GM21447 (cell line): Measurements from ENCODE around the gene LRRN3.

Experiments used
- ATAC-seq: cut with Tn5 transposase; IDR thresholded peaks from one replicate; pipeline ENCODE4 v1.9.1; 2021; ENCODE audit not compliant: unreplicated experiment

LRRN3 gene

DNA sequence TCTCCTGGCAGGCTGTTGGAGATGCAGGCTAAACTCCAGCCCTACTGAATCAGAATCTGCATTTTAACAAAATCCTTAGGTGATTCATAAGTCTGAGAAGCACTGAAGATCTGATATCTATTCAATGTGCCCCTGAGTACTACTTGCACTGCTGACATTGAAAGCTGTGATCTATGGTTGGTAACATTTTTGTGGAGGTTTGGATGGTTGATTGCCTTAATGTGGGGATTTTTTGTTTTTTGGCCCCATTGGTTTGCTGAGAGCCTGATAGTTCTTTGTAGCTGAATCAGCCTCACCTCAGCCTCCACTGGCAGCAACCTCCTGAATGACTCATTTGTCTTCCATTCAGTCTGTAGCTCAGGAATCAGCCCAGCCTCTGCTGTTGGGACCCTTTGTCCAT, 14.7 kb upstream of the LRRN3 start:
- no peak for ATAC-seq

DNA sequence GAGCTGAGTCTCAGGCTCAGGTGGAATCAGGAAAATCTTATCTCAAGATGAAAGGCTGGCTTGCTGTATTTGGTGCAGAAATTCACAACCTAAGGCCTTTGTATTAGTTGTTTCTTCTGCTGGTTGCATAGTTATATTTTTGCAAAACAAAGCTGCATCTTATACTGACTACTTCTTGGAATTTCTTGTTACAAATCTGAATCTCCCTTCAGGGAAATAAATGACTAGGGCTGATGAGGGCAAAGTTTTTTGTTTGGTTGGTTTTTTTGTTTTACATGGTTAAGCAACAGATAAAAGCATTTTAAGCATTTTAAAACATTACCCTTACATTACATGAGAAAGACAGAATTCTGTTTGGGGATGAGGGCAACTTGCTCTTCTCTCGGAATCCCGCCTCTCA, 13.9 kb upstream of the LRRN3 start:
- no peak for ATAC-seq

DNA sequence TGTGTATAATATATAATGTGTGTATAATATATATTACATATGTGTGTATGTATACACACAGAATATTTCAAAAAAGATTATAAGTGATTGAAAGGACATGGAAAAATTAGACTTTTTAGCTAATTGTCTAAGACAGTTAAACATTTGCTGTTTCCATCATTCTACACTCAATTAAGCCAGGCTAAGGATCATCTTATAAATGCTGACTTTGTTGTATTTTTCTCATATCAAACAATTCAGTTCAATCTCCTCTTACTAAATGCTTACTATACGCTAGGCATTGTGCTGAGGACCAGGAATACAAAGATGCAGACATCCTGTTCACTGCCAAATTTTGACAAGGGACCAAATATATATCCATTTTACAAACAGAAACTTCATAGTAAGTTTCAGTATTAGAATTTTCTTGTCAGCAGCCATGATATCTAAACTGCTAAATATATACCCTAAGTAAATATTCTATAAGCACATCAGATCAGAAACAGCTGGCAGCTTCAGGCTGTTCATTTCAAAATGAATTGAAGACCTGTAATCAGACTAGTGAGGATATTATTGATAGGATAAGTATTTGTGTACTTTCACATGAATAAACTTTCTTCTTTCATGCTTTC, 10.3 kb upstream of the LRRN3 start:
- ATAC-seq, result no peak

- ATAC-seq, result no peak
Observed at GRCh38 chr7:111081546-111082267, 9.2 kb upstream of the LRRN3 start.

GRCh38 chr7:111082351-111082750, 8.6 kb upstream of the LRRN3 start:
- no peak for ATAC-seq

GRCh38 chr7:111083413-111083812, 7.5 kb upstream of the LRRN3 start:
- peak; percentile 98 for ATAC-seq

- ATAC-seq, result no peak
Observed at GRCh38 chr7:111085356-111085755, 5.6 kb upstream of the LRRN3 start.

DNA sequence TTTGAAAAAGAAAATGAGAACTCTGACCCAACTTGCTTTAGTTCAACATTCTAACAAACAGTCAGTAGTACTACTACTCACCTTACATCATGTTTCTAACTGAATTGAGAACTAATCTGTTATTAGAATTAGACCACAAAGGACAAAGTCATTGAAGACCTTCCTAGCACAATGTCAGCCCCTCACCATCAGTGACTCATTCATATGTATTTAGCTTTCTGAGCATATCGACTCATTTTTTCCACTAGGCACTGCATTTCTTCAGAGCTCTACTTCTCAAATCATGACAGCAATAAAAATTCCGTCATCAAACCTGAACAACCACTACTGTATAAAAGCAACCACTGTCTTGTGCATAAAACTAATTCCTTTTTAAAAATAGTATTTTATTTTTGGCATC, 4.4 kb upstream of the LRRN3 start:
- ATAC-seq, result no peak

DNA sequence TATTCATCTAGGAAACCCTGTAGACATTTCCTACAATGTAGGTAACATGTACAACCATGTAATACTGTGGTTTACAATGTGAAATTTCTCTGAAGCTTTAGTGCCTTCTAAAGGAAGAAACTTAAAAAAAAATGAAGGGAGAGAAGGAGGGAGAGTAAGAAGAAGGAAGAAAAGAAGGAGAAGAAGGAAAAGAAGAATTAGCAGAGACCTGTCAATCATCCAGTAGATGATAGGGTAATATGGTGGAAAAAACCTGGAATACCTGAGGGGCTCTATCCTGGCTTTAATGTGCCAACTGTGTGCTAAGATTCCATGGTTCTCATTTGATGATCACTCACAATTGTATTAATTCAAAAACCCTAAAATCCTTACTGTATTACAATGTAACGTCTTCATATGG, 2.6 kb upstream of the LRRN3 start:
- no peak for ATAC-seq

GRCh38 chr7:111089822-111090426, 1.0 kb upstream of the LRRN3 start:
- ATAC-seq, result no peak

GRCh38 chr7:111091593-111092358, 849 bp downstream of the LRRN3 start:
- no peak for ATAC-seq

- ATAC-seq, result no peak
Observed at GRCh38 chr7:111092406-111093236, 1.7 kb downstream of the LRRN3 start.

- ATAC-seq, result no peak
Observed at GRCh38 chr7:111093496-111093895, 2.6 kb downstream of the LRRN3 start.

GRCh38 chr7:111094419-111094818, 3.5 kb downstream of the LRRN3 start:
- no peak for ATAC-seq

DNA sequence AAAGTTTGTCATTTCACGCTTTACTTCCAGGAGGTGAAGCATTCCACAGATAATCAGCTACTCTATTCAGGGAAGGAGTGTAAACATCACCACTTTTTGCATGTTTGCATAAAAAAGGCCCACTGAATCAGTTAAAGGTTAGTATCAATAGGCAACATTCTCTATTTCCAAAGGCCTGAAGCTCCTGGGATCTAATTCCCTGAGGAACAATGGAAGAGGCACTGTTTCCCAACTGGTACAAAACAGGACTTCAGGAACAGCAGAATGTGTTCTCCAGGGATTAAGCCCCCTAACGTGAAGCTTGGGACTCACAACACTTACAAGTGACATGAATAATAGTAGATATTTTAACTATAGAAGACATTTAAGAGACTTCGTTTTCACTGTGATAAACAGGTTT, 6.1 kb downstream of the LRRN3 start:
- ATAC-seq, result no peak

GRCh38 chr7:111098011-111098925, 7.3 kb downstream of the LRRN3 start:
- ATAC-seq, result peak; percentile 90

DNA sequence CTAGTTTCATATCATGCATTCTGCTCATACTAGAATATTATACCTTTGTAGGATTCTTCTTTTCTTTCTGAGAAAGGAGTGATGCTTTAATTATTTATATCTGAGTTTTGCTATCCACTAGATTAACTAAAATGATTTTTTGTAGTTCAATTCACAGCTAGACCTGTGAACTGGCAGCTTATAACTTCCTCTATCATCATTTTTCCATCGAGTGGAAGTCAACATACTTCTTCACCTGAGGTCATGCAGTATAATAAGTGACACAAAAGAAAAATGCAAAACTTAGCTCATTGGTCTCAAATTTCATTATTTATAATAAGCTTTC, 8.0 kb downstream of the LRRN3 start:
- ATAC-seq, result no peak

DNA sequence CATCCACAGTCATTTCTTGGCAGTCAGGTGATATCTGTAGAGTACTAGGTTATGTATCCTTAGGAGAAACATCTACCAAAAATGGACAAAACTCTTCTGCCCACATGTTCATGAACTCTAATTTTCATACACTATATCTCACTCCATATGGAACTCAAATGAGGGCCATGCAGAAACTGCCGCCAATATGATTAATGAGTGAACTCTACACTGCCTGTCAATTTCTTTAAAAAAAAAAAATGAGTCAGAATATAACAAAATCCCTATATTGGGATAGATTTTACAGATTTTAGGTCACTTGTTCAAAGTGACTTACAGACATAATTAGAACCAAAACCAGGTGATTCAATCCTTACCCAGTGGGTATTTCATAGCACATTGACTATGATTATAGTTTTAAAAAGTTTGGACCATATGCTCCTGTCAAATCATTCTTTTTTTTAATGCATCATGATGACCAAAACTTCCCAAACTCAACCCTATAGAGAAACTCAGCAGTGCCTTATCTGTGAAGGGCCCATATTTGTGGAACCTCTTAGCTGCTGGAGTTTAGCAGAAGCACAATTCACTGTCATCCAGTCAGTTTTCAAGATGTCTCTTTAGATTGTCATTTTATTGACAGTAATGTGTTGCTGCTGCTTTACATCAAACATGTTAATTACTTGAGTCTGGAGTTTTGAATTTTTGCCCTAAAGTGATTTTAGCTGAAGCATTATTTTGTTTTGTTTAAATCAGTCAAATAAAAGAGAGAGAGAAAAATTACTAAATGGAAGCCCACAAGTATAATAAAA, 11.1 kb downstream of the LRRN3 start:
- no peak for ATAC-seq

DNA sequence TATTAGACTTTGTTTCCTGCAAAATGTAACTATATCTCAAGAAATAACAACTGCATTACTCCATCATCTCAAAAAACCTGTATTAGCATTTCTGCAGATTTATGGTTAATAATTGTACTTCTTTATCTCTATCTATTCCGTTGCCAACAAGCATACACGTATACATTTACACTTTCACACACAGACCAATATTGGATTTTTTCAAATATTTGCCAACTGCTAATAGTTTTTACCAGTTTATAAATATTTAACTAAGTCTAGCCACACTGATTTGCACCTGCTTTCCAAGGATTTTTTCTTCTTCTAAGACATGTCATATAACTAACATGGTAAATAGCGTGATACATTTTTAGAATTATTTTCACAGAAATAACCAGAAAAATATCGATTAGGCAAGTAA, 12.2 kb downstream of the LRRN3 start:
- ATAC-seq, result no peak
